ENCODE results near the gene NTF3.

NTF3 gene

DNA sequence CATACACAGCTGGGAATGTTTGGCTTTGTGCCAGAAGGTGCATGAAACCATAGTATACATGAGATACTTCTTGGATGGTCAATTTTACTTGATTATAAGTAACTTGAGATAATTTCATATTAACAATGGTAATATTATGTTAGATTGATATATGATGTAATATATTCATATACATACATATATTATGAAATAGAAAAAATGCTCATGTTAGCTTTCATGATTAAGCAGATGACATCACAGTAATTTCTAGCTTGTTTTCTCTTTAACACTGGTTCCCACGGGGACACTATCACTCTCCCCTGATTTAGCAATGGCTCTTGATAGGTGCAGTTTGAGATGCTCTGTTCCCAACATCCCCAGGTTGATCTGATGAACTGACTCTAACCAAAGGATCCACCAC, 35.4 kb upstream of the NTF3 start:
- Histone ChIP-seq H3K9ac (ENCODE audit: low read length) (no peak overlapping the region), H4K20me1 (ENCODE audit: insufficient read depth, low read length) (no peaks in the 10 kb centered on the region), H3K9me3 (ENCODE audit: insufficient read depth, low read length) (no peaks in the 10 kb centered on the region), H3K36me3 (replicated peaks; ENCODE audit: low read depth, low read length) (no peaks in the 10 kb centered on the region), H3K4me1 (ENCODE audit: low read length) (no peaks in the 10 kb centered on the region), H3K27me3 (ENCODE audit: low read depth, low read length) (peaks cover 23% of the 10 kb centered on the region), H3K4me3 (ENCODE audit: low read length) (no peak overlapping the region), H3K27ac (ENCODE audit: low read length) (no peak overlapping the region), H3K79me2 (ENCODE audit: low read length) (no peaks in the 10 kb centered on the region), H3K4me2 (ENCODE audit: low read length) (no peak overlapping the region), H2AFZ (ENCODE audit: low read depth, low read length) (no peak overlapping the region)
- TF ChIP-seq, protein P1, sequence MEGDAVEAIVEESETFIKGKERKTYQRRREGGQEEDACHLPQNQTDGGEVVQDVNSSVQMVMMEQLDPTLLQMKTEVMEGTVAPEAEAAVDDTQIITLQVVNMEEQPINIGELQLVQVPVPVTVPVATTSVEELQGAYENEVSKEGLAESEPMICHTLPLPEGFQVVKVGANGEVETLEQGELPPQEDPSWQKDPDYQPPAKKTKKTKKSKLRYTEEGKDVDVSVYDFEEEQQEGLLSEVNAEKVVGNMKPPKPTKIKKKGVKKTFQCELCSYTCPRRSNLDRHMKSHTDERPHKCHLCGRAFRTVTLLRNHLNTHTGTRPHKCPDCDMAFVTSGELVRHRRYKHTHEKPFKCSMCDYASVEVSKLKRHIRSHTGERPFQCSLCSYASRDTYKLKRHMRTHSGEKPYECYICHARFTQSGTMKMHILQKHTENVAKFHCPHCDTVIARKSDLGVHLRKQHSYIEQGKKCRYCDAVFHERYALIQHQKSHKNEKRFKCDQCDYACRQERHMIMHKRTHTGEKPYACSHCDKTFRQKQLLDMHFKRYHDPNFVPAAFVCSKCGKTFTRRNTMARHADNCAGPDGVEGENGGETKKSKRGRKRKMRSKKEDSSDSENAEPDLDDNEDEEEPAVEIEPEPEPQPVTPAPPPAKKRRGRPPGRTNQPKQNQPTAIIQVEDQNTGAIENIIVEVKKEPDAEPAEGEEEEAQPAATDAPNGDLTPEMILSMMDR (IDR thresholded peaks at IDR 0.05; ENCODE audit: low read depth, low read length), result no peak
- TF ChIP-seq EZH2phosphoT487 (IDR thresholded peaks at IDR 0.05; ENCODE audit: low read depth), result no peak

DNA sequence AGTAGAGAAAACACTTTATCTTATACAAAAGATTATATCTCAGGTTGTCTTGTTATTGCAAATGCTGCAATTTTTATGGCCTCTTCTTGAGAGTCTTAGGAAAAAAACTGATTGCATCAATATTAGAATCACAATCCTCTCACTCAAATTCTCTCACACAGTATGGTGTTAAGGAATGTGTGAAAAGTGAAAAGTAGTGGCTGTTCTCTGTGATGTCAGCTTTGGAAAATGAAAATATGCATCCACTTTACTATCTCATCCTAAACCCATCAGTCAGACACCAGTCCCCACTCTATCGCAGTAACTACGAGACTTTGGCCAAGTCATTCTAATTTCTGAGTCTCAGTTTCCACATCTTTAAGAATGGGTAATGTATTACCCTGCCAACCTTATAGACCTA, 32.6 kb upstream of the NTF3 start:
- Histone ChIP-seq H3K79me2 (ENCODE audit: low read length) (no peaks in the 10 kb centered on the region), H3K36me3 (replicated peaks; ENCODE audit: low read depth, low read length) (no peaks in the 10 kb centered on the region), H3K27me3 (ENCODE audit: low read depth, low read length) (peaks cover 45% of the 10 kb centered on the region), H3K27ac (ENCODE audit: low read length) (no peak overlapping the region), H3K4me3 (ENCODE audit: low read length) (no peak overlapping the region), H3K4me2 (ENCODE audit: low read length) (no peak overlapping the region), H3K9me3 (ENCODE audit: insufficient read depth, low read length) (no peaks in the 10 kb centered on the region), H3K4me1 (ENCODE audit: low read length) (no peaks in the 10 kb centered on the region), H4K20me1 (ENCODE audit: insufficient read depth, low read length) (no peaks in the 10 kb centered on the region), H3K9ac (ENCODE audit: low read length) (no peak overlapping the region), H2AFZ (ENCODE audit: low read depth, low read length) (no peak overlapping the region)
- TF ChIP-seq EZH2phosphoT487 (IDR thresholded peaks at IDR 0.05; ENCODE audit: low read depth), result no peak
- TF ChIP-seq, protein P1 (IDR thresholded peaks at IDR 0.05; ENCODE audit: low read depth, low read length), result no peak

DNA sequence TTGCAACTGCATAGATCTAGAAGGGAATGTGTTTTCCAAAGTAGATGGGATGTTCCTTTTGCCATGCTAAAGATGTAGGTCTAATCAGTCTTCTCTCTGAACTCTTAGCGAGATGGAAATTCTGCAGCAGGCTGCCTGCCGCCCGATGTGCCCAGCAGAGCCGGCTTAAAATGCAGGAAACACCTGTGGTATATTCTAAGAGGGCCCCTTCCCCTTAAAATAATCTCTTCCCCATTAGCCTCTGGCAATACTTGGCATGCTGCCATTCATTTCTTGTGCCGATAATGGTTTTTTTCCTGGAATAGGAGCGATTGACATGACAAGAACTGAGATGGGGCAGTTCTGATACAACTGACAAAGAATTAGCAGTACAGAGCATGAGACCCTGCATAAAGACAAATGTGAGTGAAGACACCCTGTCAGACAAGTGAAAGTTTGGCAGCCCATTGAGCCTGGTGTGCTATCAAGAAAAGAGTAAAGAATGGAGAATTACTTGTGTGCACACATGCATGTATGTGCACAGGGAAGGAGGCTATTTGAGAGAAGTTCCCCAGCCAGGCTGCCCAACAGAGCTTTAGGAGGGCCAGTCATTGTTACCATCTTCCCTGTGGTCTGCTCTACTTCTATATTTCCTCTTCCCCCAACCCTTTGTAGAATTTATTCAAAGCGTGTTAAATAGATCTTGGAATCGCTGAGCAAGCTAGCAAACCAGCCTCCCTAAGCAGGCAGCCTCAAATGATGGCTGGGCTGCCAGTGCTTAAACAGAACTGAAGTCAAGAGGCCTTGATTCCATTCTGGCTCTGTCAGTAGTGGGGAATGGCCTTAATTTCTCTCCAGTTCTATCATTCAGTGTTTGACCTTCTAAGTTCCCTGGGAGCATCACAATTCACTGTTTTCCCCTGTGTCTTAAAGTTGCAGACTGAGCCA, 29.6 kb upstream of the NTF3 start:
- H3K36me3 ChIP-seq (replicated peaks; ENCODE audit: low read depth, low read length), result no peaks in the 10 kb centered on the region
- no peak overlapping the region for H3K27ac ChIP-seq (ENCODE audit: low read length)
- H2AFZ ChIP-seq (ENCODE audit: low read depth, low read length), result no peak overlapping the region
- H4K20me1 ChIP-seq (ENCODE audit: insufficient read depth, low read length), result no peaks in the 10 kb centered on the region
- H3K9ac ChIP-seq (ENCODE audit: low read length), result no peak overlapping the region
- no peaks in the 10 kb centered on the region for H3K9me3 ChIP-seq (ENCODE audit: insufficient read depth, low read length)
- H3K4me1 ChIP-seq (ENCODE audit: low read length), result no peaks in the 10 kb centered on the region
- H3K79me2 ChIP-seq (ENCODE audit: low read length), result no peaks in the 10 kb centered on the region
- no peak overlapping the region for H3K4me3 ChIP-seq (ENCODE audit: low read length)
- H3K27me3 ChIP-seq (ENCODE audit: low read depth, low read length), result peaks cover 54% of the 10 kb centered on the region
- TF ChIP-seq EZH2phosphoT487 (IDR thresholded peaks at IDR 0.05; ENCODE audit: low read depth), result no peak
- TF ChIP-seq, protein P1 (IDR thresholded peaks at IDR 0.05; ENCODE audit: low read depth, low read length), result no peak
- H3K4me2 ChIP-seq (ENCODE audit: low read length), result no peak overlapping the region

DNA sequence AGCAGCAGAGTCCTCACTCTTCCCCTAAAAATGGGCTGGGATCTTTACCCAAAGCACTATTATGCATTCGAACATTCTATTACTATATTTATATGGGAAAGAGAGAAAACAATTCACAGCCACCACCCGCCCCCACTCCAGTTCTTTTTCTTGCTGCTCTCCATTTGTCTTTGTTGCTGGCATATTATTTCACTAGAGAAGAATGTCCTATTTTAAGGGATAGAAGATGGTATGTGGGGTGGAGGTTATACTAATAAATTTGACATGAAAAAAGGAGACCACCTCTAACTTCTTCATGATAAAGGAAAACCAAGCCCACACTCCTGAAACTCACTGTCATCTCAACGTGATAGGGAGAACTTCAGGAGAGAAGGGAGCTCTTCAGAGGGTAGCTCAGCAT, 28.5 kb upstream of the NTF3 start:
- Histone ChIP-seq H3K79me2 (ENCODE audit: low read length) (no peaks in the 10 kb centered on the region), H3K4me2 (ENCODE audit: low read length) (no peak overlapping the region), H3K9me3 (ENCODE audit: insufficient read depth, low read length) (no peaks in the 10 kb centered on the region), H3K36me3 (replicated peaks; ENCODE audit: low read depth, low read length) (no peaks in the 10 kb centered on the region), H3K27ac (ENCODE audit: low read length) (no peak overlapping the region), H3K4me1 (ENCODE audit: low read length) (no peaks in the 10 kb centered on the region), H2AFZ (ENCODE audit: low read depth, low read length) (no peak overlapping the region), H3K4me3 (ENCODE audit: low read length) (no peak overlapping the region), H3K9ac (ENCODE audit: low read length) (no peak overlapping the region), H4K20me1 (ENCODE audit: insufficient read depth, low read length) (no peaks in the 10 kb centered on the region), H3K27me3 (ENCODE audit: low read depth, low read length) (peaks cover 61% of the 10 kb centered on the region)
- TF ChIP-seq EZH2phosphoT487 (IDR thresholded peaks at IDR 0.05; ENCODE audit: low read depth), result no peak
- TF ChIP-seq, protein P1 (IDR thresholded peaks at IDR 0.05; ENCODE audit: low read depth, low read length), result no peak
